Measurements from ENCODE around the gene UFC1. TPM values are rescaled to one million over a fixed set of nuclear protein-coding genes. Genes with fewer than 3 reads are reported as not detected.
A peak's percentile ranks its signal among the peaks of the same experiment; 100 is the strongest.

Gene UFC1
- polyA plus RNA-seq, 1 donor from 2014 or later, result 104 TPM

GRCh38 chr1:161177112-161177935, 23.5 kb downstream of the UFC1 start, which contains the start of gene B4GALT3:
Gene B4GALT3, minus strand, starts transcription at chr1:161177507. Its CDS starts 1,447 bp downstream, at chr1:161176060.
- peak; percentile 4 for TF ChIP-seq RAD21 (conservative IDR thresholded peaks at IDR 0.05)
- TF ChIP-seq CTCF (IDR thresholded peaks at IDR 0.05; ENCODE audit: poor library complexity, severe bottlenecking), result peak; percentile 41
- peak; percentile 87 for TF ChIP-seq POLR2AphosphoS5 (IDR thresholded peaks at IDR 0.05)
- TF ChIP-seq SMC3 (conservative IDR thresholded peaks at IDR 0.05; ENCODE audit: poor library complexity), result no peak
- peak; percentile 93 for TF ChIP-seq TAF1 (IDR thresholded peaks at IDR 0.05; ENCODE audit: low read depth)
- peak; percentile 14 for TF ChIP-seq REST (IDR thresholded peaks at IDR 0.05; ENCODE audit: borderline replicate concordance)
- no peak for TF ChIP-seq EZH2 (IDR thresholded peaks at IDR 0.05; ENCODE audit: borderline replicate concordance, insufficient read depth, low read length, poor library complexity, severe bottlenecking)
- TF ChIP-seq MXI1 (conservative IDR thresholded peaks at IDR 0.05; ENCODE audit: poor library complexity, severe bottlenecking), result peak; percentile 80
- H3K27me3 ChIP-seq (ENCODE audit: insufficient read depth, low read depth, low read length), result no peaks in the 10 kb centered on the region
- no peaks in the 10 kb centered on the region for H3K9me3 ChIP-seq (ENCODE audit: low read length)
- H3K9ac ChIP-seq (ENCODE audit: low read length), result peak within 1 kb of the TSS; percentile 81
- no peaks in the 10 kb centered on the region for H3K36me3 ChIP-seq (ENCODE audit: insufficient read depth, low read length)
- peak within 1 kb of the TSS; percentile 61 for H2AFZ ChIP-seq (ENCODE audit: low read depth, low read length)
- peaks cover 6% of the 10 kb centered on the region for H3K79me2 ChIP-seq (replicated peaks; ENCODE audit: insufficient read depth, low read length)
- H3K4me3 ChIP-seq (ENCODE audit: low read length), result peak within 1 kb of the TSS; percentile 78
- H3K4me2 ChIP-seq (ENCODE audit: low read length), result peak within 1 kb of the TSS; percentile 81
- no peaks in the 10 kb centered on the region for H3F3A ChIP-seq (ENCODE audit: insufficient read depth, low read length, poor library complexity, severe bottlenecking)
- no peaks in the 10 kb centered on the region for H3K9me2 ChIP-seq (ENCODE audit: insufficient read depth, low read length)
- H3K27ac ChIP-seq (ENCODE audit: low read length), result peak within 1 kb of the TSS; percentile 63
- H4K20me1 ChIP-seq (ENCODE audit: insufficient read depth), result no peaks in the 10 kb centered on the region

- H3F3A ChIP-seq (ENCODE audit: insufficient read depth, low read length, poor library complexity, severe bottlenecking), result no peaks in the 10 kb centered on the region
- H3K79me2 ChIP-seq (replicated peaks; ENCODE audit: insufficient read depth, low read length), result peaks cover 6% of the 10 kb centered on the region
- no peaks in the 10 kb centered on the region for H3K9me2 ChIP-seq (ENCODE audit: insufficient read depth, low read length)
- peak overlapping the region; percentile 63 for H3K27ac ChIP-seq (ENCODE audit: low read length)
- TF ChIP-seq CTCF (IDR thresholded peaks at IDR 0.05; ENCODE audit: poor library complexity, severe bottlenecking) (no peak), MXI1 (conservative IDR thresholded peaks at IDR 0.05; ENCODE audit: poor library complexity, severe bottlenecking) (no peak), SMC3 (conservative IDR thresholded peaks at IDR 0.05; ENCODE audit: poor library complexity) (no peak), POLR2AphosphoS5 (IDR thresholded peaks at IDR 0.05) (no peak), EP300 (conservative IDR thresholded peaks at IDR 0.05; ENCODE audit: poor library complexity, severe bottlenecking) (no peak), EZH2 (IDR thresholded peaks at IDR 0.05; ENCODE audit: borderline replicate concordance, insufficient read depth, low read length, poor library complexity, severe bottlenecking) (no peak), TAF1 (IDR thresholded peaks at IDR 0.05; ENCODE audit: low read depth) (no peak), REST (IDR thresholded peaks at IDR 0.05; ENCODE audit: borderline replicate concordance) (no peak), RAD21 (conservative IDR thresholded peaks at IDR 0.05) (no peak)
- no peaks in the 10 kb centered on the region for H3K36me3 ChIP-seq (ENCODE audit: insufficient read depth, low read length)
- H3K4me3 ChIP-seq (ENCODE audit: low read length), result peak overlapping the region; percentile 78
- H2AFZ ChIP-seq (ENCODE audit: low read depth, low read length), result peak overlapping the region; percentile 54
- H4K20me1 ChIP-seq (ENCODE audit: insufficient read depth), result no peaks in the 10 kb centered on the region
- H3K9ac ChIP-seq (ENCODE audit: low read length), result peak overlapping the region; percentile 81
- no peaks in the 10 kb centered on the region for H3K27me3 ChIP-seq (ENCODE audit: insufficient read depth, low read depth, low read length)
- H3K4me2 ChIP-seq (ENCODE audit: low read length), result peak overlapping the region; percentile 49
- H3K9me3 ChIP-seq (ENCODE audit: low read length), result no peaks in the 10 kb centered on the region
Measured at GRCh38 chr1:161177936-161178244, 24.1 kb downstream of the UFC1 start.
